CD8-positive, alpha-beta memory T cell (primary cell): Measurements from ENCODE around the gene OR6B1. TPM values are rescaled to one million over a fixed set of nuclear protein-coding genes. Genes with fewer than 3 reads are reported as not detected.

ENCODE experiments used
- CTCF ChIA-PET: fragments of 350-600 bp; sonication (Branson Sonifier 250); formaldehyde crosslinking; loops from one replicate; lab custom pipeline; 2021; ENCODE audit warnings: antibody characterized with exemption; lab: Charles Lee
- POLR2A ChIA-PET: fragments of 350-600 bp; sonication (Branson Sonifier 250); formaldehyde crosslinking; loops from one replicate; lab custom pipeline; 2021; ENCODE audit warnings: antibody characterized with exemption; lab: Charles Lee
- DNase-seq, 5 donors: peaks; one replicate each; pipeline versions ENCODE4 v3.0.0 to v3.0.0-alpha.2; 2020 to 2022; ENCODE audit warnings: mixed read lengths in 1 of 5
- H3K27ac ChIP-seq: one replicate; pipeline ENCODE4 v1.7.0; 2013; ENCODE audit warnings: low read depth, mild to moderate bottlenecking, low read length, moderate library complexity
- H3K27me3 ChIP-seq: 2 replicates; pipeline ENCODE4 v1.7.0; 2013; ENCODE audit warnings: low read length, mild to moderate bottlenecking; ENCODE audit not compliant: insufficient read depth, poor library complexity, severe bottlenecking
- H3K36me3 ChIP-seq: 2 replicates; pipeline ENCODE4 v1.7.0; 2013; ENCODE audit warnings: mild to moderate bottlenecking, low read length, moderate library complexity; ENCODE audit not compliant: insufficient read depth
- H3K4me1 ChIP-seq: 2 replicates; pipeline ENCODE4 v1.7.0; 2013; ENCODE audit warnings: mild to moderate bottlenecking, low read length, moderate library complexity; ENCODE audit not compliant: insufficient read depth
- H3K4me3 ChIP-seq: 2 replicates; pipeline ENCODE4 v1.7.0; 2013; ENCODE audit warnings: mild to moderate bottlenecking, low read length
- H3K9me3 ChIP-seq: 2 replicates; pipeline ENCODE4 v1.7.0; 2013; ENCODE audit warnings: mild to moderate bottlenecking, low read length
- H3K27ac Mint-ChIP-seq, 8 donors: one replicate each; pipeline ENCODE4 v1.8.0; 2020 to 2021; ENCODE audit warnings: mixed read lengths in 8 of 8, mild to moderate bottlenecking in 6 of 8, inconsistent platforms in 3 of 8, moderate library complexity in 3 of 8
- H3K27me3 Mint-ChIP-seq, 2 donors: one replicate each; pipeline ENCODE4 v1.8.0; 2020 to 2021; ENCODE audit warnings: mixed read lengths in 2 of 2, mild to moderate bottlenecking in 1 of 2, moderate library complexity in 1 of 2
- H3K36me3 Mint-ChIP-seq, 3 donors: one replicate each; pipeline ENCODE4 v1.8.0; 2020 to 2021; ENCODE audit warnings: mixed read lengths in 3 of 3, inconsistent platforms in 1 of 3, mild to moderate bottlenecking in 1 of 3
- H3K4me1 Mint-ChIP-seq, 3 donors: one replicate each; pipeline ENCODE4 v1.8.0; 2020 to 2021; ENCODE audit warnings: mixed read lengths in 3 of 3, inconsistent platforms in 1 of 3, mild to moderate bottlenecking in 1 of 3
- H3K4me3 Mint-ChIP-seq, 7 donors: one replicate each; pipeline ENCODE4 v1.8.0; 2020 to 2021; ENCODE audit warnings: mixed read lengths in 7 of 7, mild to moderate bottlenecking in 6 of 7, moderate library complexity in 4 of 7, inconsistent platforms in 2 of 7
- H3K9me3 Mint-ChIP-seq, 5 donors: one replicate each; pipeline ENCODE4 v1.8.0; 2020 to 2022; ENCODE audit warnings: mixed read lengths in 5 of 5, mild to moderate bottlenecking in 3 of 5, moderate library complexity in 2 of 5, inconsistent platforms in 1 of 5
- polyA plus RNA-seq: library from polyadenylated mRNA; unstranded; fragments of 300-500 nt; fragmentation: Illumina TruSeq; gene quantifications from one replicate; pipeline ENCODE4 v1.2.3, GENCODE V29; 2021
- total RNA-seq, 2 experiments: library from RNA; stranded (reverse); gene quantifications; one replicate each; pipeline ENCODE4 v1.2.3, GENCODE V29; 2021

The OR6B1 gene
- total RNA-seq: not detected
- not detected for polyA plus RNA-seq

- CTCF ChIA-PET: no interaction called here
- Mint-ChIP-seq H3K27ac (no peak within 1 kb of the TSS), H3K27me3 (peaks cover 0 to 6% of the 10 kb centered on the region in 2 donors), H3K9me3 (no peaks in the 10 kb centered on the region), H3K4me1 (no peaks in the 10 kb centered on the region), H3K4me3 (no peak within 1 kb of the TSS), H3K36me3 (no peaks in the 10 kb centered on the region)
- POLR2A ChIA-PET: no interaction called here
- H3K27me3 ChIP-seq: no peaks in the 10 kb centered on the region
- no peak within 1 kb of the TSS for H3K27ac ChIP-seq
- no peak for DNase-seq
- H3K4me3 ChIP-seq: no peak within 1 kb of the TSS
- H3K9me3 ChIP-seq: no peaks in the 10 kb centered on the region
- H3K36me3 ChIP-seq: no peaks in the 10 kb centered on the region
- H3K4me1 ChIP-seq: no peaks in the 10 kb centered on the region
These were observed at the start of gene OR6B1 for GRCh38 chr7:144000020-144000419. OR6B1 (plus strand) TSS chr7:144000320; CDS start chr7:144003997, 3,677 bp downstream.

GRCh38 chr7:143953421-143953820 is 46.7 kb upstream of the OR6B1 start:
- Mint-ChIP-seq H3K27ac (no peak overlapping the region), H3K4me1 (no peaks in the 10 kb centered on the region), H3K9me3 (peaks cover 0 to 2% (median 0%) of the 10 kb centered on the region in 5 donors), H3K4me3 (no peak overlapping the region), H3K27me3 (peaks cover 14 to 68% of the 10 kb centered on the region in 2 donors), H3K36me3 (no peaks in the 10 kb centered on the region)
- POLR2A ChIA-PET: no interaction called here
- Histone ChIP-seq H3K4me3 (no peak overlapping the region), H3K27me3 (no peaks in the 10 kb centered on the region), H3K36me3 (no peaks in the 10 kb centered on the region), H3K4me1 (no peaks in the 10 kb centered on the region), H3K9me3 (no peaks in the 10 kb centered on the region), H3K27ac (no peak overlapping the region)
- CTCF ChIA-PET: no interaction called here
- no peak for DNase-seq

- Histone ChIP-seq H3K27me3 (no peaks in the 10 kb centered on the region), H3K36me3 (no peaks in the 10 kb centered on the region), H3K4me3 (no peak overlapping the region), H3K4me1 (no peaks in the 10 kb centered on the region), H3K27ac (no peak overlapping the region), H3K9me3 (no peaks in the 10 kb centered on the region)
- H3K36me3 Mint-ChIP-seq: no peaks in the 10 kb centered on the region
- no peak overlapping the region for H3K4me3 Mint-ChIP-seq
- no peak for DNase-seq
- H3K27me3 Mint-ChIP-seq: peaks cover 9 to 65% of the 10 kb centered on the region in 2 donors
- ChIA-PET POLR2A (no interaction called here), CTCF (no interaction called here)
- peaks cover 0 to 2% (median 0%) of the 10 kb centered on the region in 5 donors for H3K9me3 Mint-ChIP-seq
- no peaks in the 10 kb centered on the region for H3K4me1 Mint-ChIP-seq
- no peak overlapping the region for H3K27ac Mint-ChIP-seq
These were observed 46.0 kb upstream of the OR6B1 start for GRCh38 chr7:143954135-143954534.

- POLR2A ChIA-PET: no interaction called here
- H3K27me3 ChIP-seq: no peaks in the 10 kb centered on the region
- Mint-ChIP-seq H3K27ac (no peak within 1 kb of the TSS), H3K27me3 (peaks cover 9 to 64% of the 10 kb centered on the region in 2 donors), H3K9me3 (no peaks in the 10 kb centered on the region), H3K4me1 (no peaks in the 10 kb centered on the region), H3K36me3 (no peaks in the 10 kb centered on the region), H3K4me3 (no peak within 1 kb of the TSS)
- CTCF ChIA-PET: no interaction called here
- no peak within 1 kb of the TSS for H3K27ac ChIP-seq
- no peak for DNase-seq
- no peaks in the 10 kb centered on the region for H3K4me1 ChIP-seq
- H3K36me3 ChIP-seq: no peaks in the 10 kb centered on the region
- H3K9me3 ChIP-seq: no peaks in the 10 kb centered on the region
- H3K4me3 ChIP-seq: no peak within 1 kb of the TSS
These were observed 45.6 kb upstream of the OR6B1 start, which contains the start of gene OR2F1 for GRCh38 chr7:143954544-143954943. OR2F1 (plus strand) TSS chr7:143954844; CDS start chr7:143959971, 5,127 bp downstream.

- H3K4me3 Mint-ChIP-seq: no peak overlapping the region
- CTCF ChIA-PET: no interaction called here
These were observed 41.3 kb upstream of the OR6B1 start for GRCh38 chr7:143958781-143959180.

GRCh38 chr7:143960813-143961610 is 39.1 kb upstream of the OR6B1 start:
- H3K27me3 ChIP-seq: no peaks in the 10 kb centered on the region
- Mint-ChIP-seq H3K4me1 (no peaks in the 10 kb centered on the region), H3K27ac (no peak overlapping the region), H3K36me3 (no peaks in the 10 kb centered on the region), H3K4me3 (no peak overlapping the region), H3K9me3 (no peaks in the 10 kb centered on the region), H3K27me3 (peaks cover 7 to 49% of the 10 kb centered on the region in 2 donors)
- H3K4me3 ChIP-seq: no peak overlapping the region
- no peak for DNase-seq
- no peaks in the 10 kb centered on the region for H3K36me3 ChIP-seq
- H3K27ac ChIP-seq: no peak overlapping the region
- H3K9me3 ChIP-seq: no peaks in the 10 kb centered on the region
- CTCF ChIA-PET: no interaction called here
- POLR2A ChIA-PET: no interaction called here
- no peaks in the 10 kb centered on the region for H3K4me1 ChIP-seq

More at GRCh38 chr7:143958781-143959180, 41.3 kb upstream of the OR6B1 start:
- no peaks in the 10 kb centered on the region for H3K36me3 ChIP-seq
- POLR2A ChIA-PET: no interaction called here
- H3K9me3 ChIP-seq: no peaks in the 10 kb centered on the region
- H3K4me3 ChIP-seq: no peak overlapping the region
- H3K27ac ChIP-seq: no peak overlapping the region
- no peaks in the 10 kb centered on the region for H3K4me1 ChIP-seq
- no peaks in the 10 kb centered on the region for H3K27me3 ChIP-seq
- Mint-ChIP-seq H3K27ac (no peak overlapping the region), H3K9me3 (no peaks in the 10 kb centered on the region), H3K36me3 (no peaks in the 10 kb centered on the region), H3K27me3 (peaks cover 9 to 60% of the 10 kb centered on the region in 2 donors), H3K4me1 (no peaks in the 10 kb centered on the region)
- no peak for DNase-seq

- ChIA-PET POLR2A (no interaction called here), CTCF (no interaction called here)
- no peak overlapping the region for H3K27ac Mint-ChIP-seq
- H3K27ac ChIP-seq: no peak overlapping the region
- H3K4me1 ChIP-seq: no peaks in the 10 kb centered on the region
- no peaks in the 10 kb centered on the region for H3K36me3 ChIP-seq
- H3K36me3 Mint-ChIP-seq: no peaks in the 10 kb centered on the region
- H3K9me3 Mint-ChIP-seq: peaks cover 0 to 3% (median 0%) of the 10 kb centered on the region in 5 donors
- H3K27me3 ChIP-seq: no peaks in the 10 kb centered on the region
- H3K9me3 ChIP-seq: no peaks in the 10 kb centered on the region
- no peak overlapping the region for H3K4me3 Mint-ChIP-seq
- DNase-seq: no peak
- H3K4me1 Mint-ChIP-seq: no peaks in the 10 kb centered on the region
- no peak overlapping the region for H3K4me3 ChIP-seq
- peaks cover 8 to 42% of the 10 kb centered on the region in 2 donors for H3K27me3 Mint-ChIP-seq
These were observed 34.8 kb upstream of the OR6B1 start for GRCh38 chr7:143965280-143965679.

- H3K27ac Mint-ChIP-seq: no peak overlapping the region
- H3K36me3 Mint-ChIP-seq: no peaks in the 10 kb centered on the region
- peaks cover 7 to 40% of the 10 kb centered on the region in 2 donors for H3K27me3 Mint-ChIP-seq
- DNase-seq: no peak
- Histone ChIP-seq H3K27me3 (no peaks in the 10 kb centered on the region), H3K4me1 (no peaks in the 10 kb centered on the region), H3K36me3 (no peaks in the 10 kb centered on the region), H3K4me3 (no peak overlapping the region), H3K27ac (no peak overlapping the region), H3K9me3 (no peaks in the 10 kb centered on the region)
- no peaks in the 10 kb centered on the region for H3K4me1 Mint-ChIP-seq
- ChIA-PET CTCF (no interaction called here), POLR2A (no interaction called here)
- H3K9me3 Mint-ChIP-seq: peaks cover 0 to 8% (median 2%) of the 10 kb centered on the region in 5 donors
- H3K4me3 Mint-ChIP-seq: no peak overlapping the region
These were observed 32.7 kb upstream of the OR6B1 start for GRCh38 chr7:143967398-143967797.
